CD4-positive, CD25-positive, alpha-beta regulatory T cell (primary cell): Measurements from ENCODE around the gene TBKBP1. TPM values are rescaled to one million over a fixed set of nuclear protein-coding genes. Genes with fewer than 3 reads are reported as not detected.

ENCODE experiments used
- ATAC-seq, 2 donors: fragments of 150-1000 bp; cut with Tn5 transposase; one replicate each; pipeline ENCODE4 v1.10.0; 2021; ENCODE audit warnings: low read depth in 2 of 2, moderate number of reproducible peaks in 2 of 2, moderate library complexity in 1 of 2
- DNase-seq, 3 donors: peaks; one replicate each; pipeline versions ENCODE4 v3.0.0 to v3.0.0-alpha.2; 2012 to 2022; ENCODE audit warnings: mixed read lengths in 1 of 3
- H3K27ac ChIP-seq: one replicate; pipeline ENCODE4 v1.7.0; 2013; ENCODE audit warnings: mild to moderate bottlenecking, low read length; ENCODE audit not compliant: insufficient read depth, poor library complexity, severe bottlenecking
- H3K27me3 ChIP-seq: one replicate; pipeline ENCODE4 v1.7.0; 2013; ENCODE audit warnings: low read length; ENCODE audit not compliant: control insufficient read depth, insufficient read depth
- H3K36me3 ChIP-seq: one replicate; pipeline ENCODE4 v1.7.0; 2013; ENCODE audit warnings: mild to moderate bottlenecking, low read length, moderate library complexity; ENCODE audit not compliant: control insufficient read depth, insufficient read depth
- H3K4me1 ChIP-seq: 2 replicates; pipeline ENCODE4 v1.7.0; 2013; ENCODE audit warnings: mild to moderate bottlenecking, low read length; ENCODE audit not compliant: insufficient read depth, control insufficient read depth, poor library complexity, severe bottlenecking
- H3K4me3 ChIP-seq: one replicate; pipeline ENCODE4 v1.7.0; 2013; ENCODE audit warnings: low read depth, mild to moderate bottlenecking, low read length, moderate library complexity
- H3K9me3 ChIP-seq, 2 experiments: 1 replicate in 1 of 2; 2 replicates in 1 of 2; pipeline ENCODE4 v1.7.0; 2013; ENCODE audit warnings: low read length in 2 of 2, mild to moderate bottlenecking in 1 of 2, moderate library complexity in 1 of 2; ENCODE audit not compliant: control insufficient read depth in 2 of 2
- H3K27ac Mint-ChIP-seq, 3 donors: one replicate each; pipeline ENCODE4 v1.8.0; 2020 to 2022; ENCODE audit warnings: mild to moderate bottlenecking in 3 of 3, mixed read lengths in 3 of 3, moderate library complexity in 2 of 3
- H3K27me3 Mint-ChIP-seq: one replicate; pipeline ENCODE4 v1.8.0; 2022; ENCODE audit warnings: mild to moderate bottlenecking, mixed read lengths
- H3K36me3 Mint-ChIP-seq: one replicate; pipeline ENCODE4 v1.8.0; 2020; ENCODE audit warnings: mixed read lengths
- H3K4me1 Mint-ChIP-seq, 4 donors: one replicate each; pipeline ENCODE4 v1.8.0; 2020 to 2022; ENCODE audit warnings: mixed read lengths in 4 of 4, mild to moderate bottlenecking in 1 of 4
- H3K4me3 Mint-ChIP-seq, 4 donors: one replicate each; pipeline ENCODE4 v1.8.0; 2020 to 2022; ENCODE audit warnings: mild to moderate bottlenecking in 4 of 4, mixed read lengths in 4 of 4, moderate library complexity in 3 of 4
- H3K9me3 Mint-ChIP-seq, 7 donors: one replicate each; pipeline ENCODE4 v1.8.0; 2020 to 2022; ENCODE audit warnings: mixed read lengths in 7 of 7, mild to moderate bottlenecking in 3 of 7, moderate library complexity in 2 of 7
- polyA plus RNA-seq, 4 donors: library from polyadenylated mRNA; unstranded; fragments of 300-500 nt; fragmentation: Illumina TruSeq; gene quantifications; one replicate each; pipeline ENCODE4 v1.2.3, GENCODE V29; 2021
- total RNA-seq: library from RNA; stranded (reverse); gene quantifications from one replicate; pipeline ENCODE4 v1.2.3, GENCODE V29; 2022

Gene TBKBP1
- total and polyA plus RNA-seq, 5 donors from 2014 or later: 0.11 to 6.1 (median 0.53) TPM

- DNase-seq (peak in 1 of 3 donors; percentile 65), ATAC-seq (peak; percentile 68 to 78)
- Mint-ChIP-seq H3K4me3 (peak overlapping the region; percentile 2 to 12 (median 8)), H3K9me3 (no peaks in the 10 kb centered on the region), H3K4me1 (peaks cover 6 to 35% (median 17%) of the 10 kb centered on the region in 4 donors), H3K27ac (peak overlapping the region; percentile 75 to 97 (median 84)), H3K27me3 (no peaks in the 10 kb centered on the region), H3K36me3 (peaks cover 51% of the 10 kb centered on the region)
- peaks cover 96% of the 10 kb centered on the region for H3K36me3 ChIP-seq
- H3K27ac ChIP-seq: no peak overlapping the region
- H3K9me3 ChIP-seq: no peaks in the 10 kb centered on the region
- H3K27me3 ChIP-seq: no peaks in the 10 kb centered on the region
- no peak overlapping the region for H3K4me3 ChIP-seq
- peaks cover 6% of the 10 kb centered on the region for H3K4me1 ChIP-seq
Measured at GRCh38 chr17:47670064-47670463, 23.9 kb upstream of the TBKBP1 start.

- Mint-ChIP-seq H3K27ac (peak overlapping the region; percentile 3 to 75 (median 38)), H3K9me3 (no peaks in the 10 kb centered on the region), H3K4me3 (no peak overlapping the region), H3K27me3 (no peaks in the 10 kb centered on the region), H3K36me3 (peaks cover 64% of the 10 kb centered on the region), H3K4me1 (peaks cover 6 to 25% (median 15%) of the 10 kb centered on the region in 4 donors)
- no peak overlapping the region for H3K27ac ChIP-seq
- no peaks in the 10 kb centered on the region for H3K9me3 ChIP-seq
- DNase-seq (no peak), ATAC-seq (no peak)
- no peak overlapping the region for H3K4me3 ChIP-seq
- peaks cover 6% of the 10 kb centered on the region for H3K4me1 ChIP-seq
- no peaks in the 10 kb centered on the region for H3K27me3 ChIP-seq
- H3K36me3 ChIP-seq: peaks cover 100% of the 10 kb centered on the region
Measured at GRCh38 chr17:47674499-47674898, 19.5 kb upstream of the TBKBP1 start.

GRCh38 chr17:47675380-47676198 is 18.4 kb upstream of the TBKBP1 start:
- Mint-ChIP-seq H3K27me3 (no peaks in the 10 kb centered on the region), H3K27ac (peak overlapping the region in 2 of 3 donors; percentile 3 to 32), H3K9me3 (no peaks in the 10 kb centered on the region), H3K4me1 (peaks cover 0 to 14% (median 6%) of the 10 kb centered on the region in 4 donors), H3K36me3 (peaks cover 63% of the 10 kb centered on the region), H3K4me3 (no peak overlapping the region)
- H3K4me3 ChIP-seq: no peak overlapping the region
- H3K36me3 ChIP-seq: peaks cover 99% of the 10 kb centered on the region
- no peaks in the 10 kb centered on the region for H3K4me1 ChIP-seq
- no peak overlapping the region for H3K27ac ChIP-seq
- DNase-seq (no peak), ATAC-seq (no peak)
- H3K27me3 ChIP-seq: no peaks in the 10 kb centered on the region
- no peaks in the 10 kb centered on the region for H3K9me3 ChIP-seq

- H3K27me3 Mint-ChIP-seq: no peaks in the 10 kb centered on the region
- peaks cover 0 to 14% (median 6%) of the 10 kb centered on the region in 4 donors for H3K4me1 Mint-ChIP-seq
- H3K27me3 ChIP-seq: no peaks in the 10 kb centered on the region
- H3K36me3 Mint-ChIP-seq: peaks cover 63% of the 10 kb centered on the region
- no peaks in the 10 kb centered on the region for H3K9me3 Mint-ChIP-seq
- no peak for ATAC-seq
- H3K9me3 ChIP-seq: no peaks in the 10 kb centered on the region
- H3K4me3 ChIP-seq: no peak overlapping the region
- H3K36me3 ChIP-seq: peaks cover 98% of the 10 kb centered on the region
- no peak overlapping the region for H3K4me3 Mint-ChIP-seq
- no peak for DNase-seq
- H3K27ac Mint-ChIP-seq: peak overlapping the region in 1 of 3 donors; percentile 33
- H3K27ac ChIP-seq: no peak overlapping the region
- no peaks in the 10 kb centered on the region for H3K4me1 ChIP-seq
Measured at GRCh38 chr17:47676199-47676472, 17.8 kb upstream of the TBKBP1 start.

- Histone ChIP-seq H3K27me3 (no peaks in the 10 kb centered on the region), H3K4me3 (no peak overlapping the region), H3K27ac (no peak overlapping the region), H3K9me3 (no peaks in the 10 kb centered on the region), H3K4me1 (no peaks in the 10 kb centered on the region), H3K36me3 (peaks cover 98% of the 10 kb centered on the region)
- peak overlapping the region in 1 of 3 donors; percentile 43 for H3K27ac Mint-ChIP-seq
- ATAC-seq: no peak
- H3K27me3 Mint-ChIP-seq: no peaks in the 10 kb centered on the region
- no peaks in the 10 kb centered on the region for H3K9me3 Mint-ChIP-seq
- H3K4me1 Mint-ChIP-seq: peaks cover 0 to 12% (median 6%) of the 10 kb centered on the region in 4 donors
- DNase-seq: no peak
- H3K36me3 Mint-ChIP-seq: peaks cover 62% of the 10 kb centered on the region
- H3K4me3 Mint-ChIP-seq: peak overlapping the region in 1 of 4 donors; percentile 2
Measured at GRCh38 chr17:47676510-47677165, 17.3 kb upstream of the TBKBP1 start.

- H3K4me3 ChIP-seq: no peak overlapping the region
- ATAC-seq (no peak), DNase-seq (no peak)
- peaks cover 98% of the 10 kb centered on the region for H3K36me3 ChIP-seq
- no peak overlapping the region for H3K4me3 Mint-ChIP-seq
- no peaks in the 10 kb centered on the region for H3K27me3 ChIP-seq
- no peaks in the 10 kb centered on the region for H3K4me1 ChIP-seq
- H3K4me1 Mint-ChIP-seq: peaks cover 0 to 13% (median 8%) of the 10 kb centered on the region in 4 donors
- peak overlapping the region in 2 of 3 donors; percentile 32 to 56 for H3K27ac Mint-ChIP-seq
- H3K9me3 ChIP-seq: no peaks in the 10 kb centered on the region
- H3K9me3 Mint-ChIP-seq: no peaks in the 10 kb centered on the region
- H3K27me3 Mint-ChIP-seq: no peaks in the 10 kb centered on the region
- peaks cover 73% of the 10 kb centered on the region for H3K36me3 Mint-ChIP-seq
- H3K27ac ChIP-seq: no peak overlapping the region
Measured at GRCh38 chr17:47678196-47678595, 15.8 kb upstream of the TBKBP1 start.

GRCh38 chr17:47682138-47682537 is 11.8 kb upstream of the TBKBP1 start:
- peaks cover 0 to 20% (median 3%) of the 10 kb centered on the region in 4 donors for H3K4me1 Mint-ChIP-seq

More at GRCh38 chr17:47682138-47682537, 11.8 kb upstream of the TBKBP1 start:
- H3K27ac Mint-ChIP-seq: peak overlapping the region in 2 of 3 donors; percentile 10 to 77
- Histone ChIP-seq H3K4me3 (no peak overlapping the region), H3K36me3 (peaks cover 78% of the 10 kb centered on the region), H3K9me3 (no peaks in the 10 kb centered on the region), H3K27me3 (no peaks in the 10 kb centered on the region), H3K4me1 (no peaks in the 10 kb centered on the region), H3K27ac (no peak overlapping the region)
- H3K4me3 Mint-ChIP-seq: no peak overlapping the region
- ATAC-seq (no peak), DNase-seq (no peak)
- peaks cover 55% of the 10 kb centered on the region for H3K36me3 Mint-ChIP-seq
- no peaks in the 10 kb centered on the region for H3K27me3 Mint-ChIP-seq
- H3K9me3 Mint-ChIP-seq: no peaks in the 10 kb centered on the region
